HG03469 (cell line): ENCODE results near the gene RNF19B.
"Not testable (repeated sequence)": the region's sequence is repeated elsewhere in the genome, so short reads cannot be mapped to it uniquely, and the experiment has no call there.

Experiments
- ATAC-seq: cut with Tn5 transposase; IDR thresholded peaks from one replicate; pipeline ENCODE4 v1.9.1; 2021; ENCODE audit warnings: mild to moderate bottlenecking, moderate library complexity, moderate number of reproducible peaks; ENCODE audit not compliant: unreplicated experiment

Gene RNF19B

DNA sequence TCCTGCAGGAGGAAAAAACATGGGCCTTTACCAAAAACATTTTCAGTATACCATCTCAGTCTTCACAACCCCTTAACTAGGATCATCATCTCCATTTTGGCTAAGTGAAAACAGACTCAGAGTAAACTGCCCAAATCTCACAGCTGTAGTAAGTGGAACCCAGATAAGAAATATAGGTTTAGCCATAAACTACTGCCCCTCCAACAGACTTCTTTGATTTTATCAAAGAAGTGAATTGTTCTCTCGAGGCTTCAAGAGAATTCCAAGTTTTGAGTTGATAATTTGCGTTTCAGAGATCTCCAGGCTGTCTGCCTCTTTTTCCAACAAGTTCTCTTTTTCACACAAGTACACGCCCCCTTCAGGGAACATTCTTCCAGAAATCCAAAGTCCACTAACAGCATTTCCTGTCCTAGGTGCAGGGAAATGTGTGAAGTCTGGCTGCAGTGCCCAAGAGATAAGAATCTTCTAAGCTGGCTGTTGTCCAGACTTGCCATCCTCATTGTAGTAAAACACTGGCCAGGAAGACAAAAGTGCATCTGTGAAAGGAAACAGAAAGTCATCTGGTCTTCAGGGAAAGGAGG, 30.8 kb downstream of the RNF19B start:
- ATAC-seq: no peak

DNA sequence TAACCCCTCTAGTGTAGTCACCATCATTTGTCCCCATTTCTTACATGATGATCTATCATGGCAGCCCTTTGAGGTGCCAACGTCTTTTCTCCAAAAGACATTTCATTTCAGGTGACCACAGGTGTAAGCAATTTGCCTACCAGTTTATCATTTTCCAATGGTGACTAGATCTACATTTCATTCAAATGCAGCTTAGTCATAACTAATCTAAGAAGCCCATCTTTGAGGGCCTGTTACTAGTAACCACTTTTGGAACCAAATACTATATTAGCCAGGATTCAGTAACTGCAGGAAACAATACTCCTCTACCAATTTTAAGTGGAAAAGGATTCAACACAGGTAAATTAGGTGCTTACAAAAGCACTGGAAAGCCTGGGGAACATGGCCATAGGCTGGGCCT, 32.8 kb downstream of the RNF19B start:
- ATAC-seq: no peak

DNA sequence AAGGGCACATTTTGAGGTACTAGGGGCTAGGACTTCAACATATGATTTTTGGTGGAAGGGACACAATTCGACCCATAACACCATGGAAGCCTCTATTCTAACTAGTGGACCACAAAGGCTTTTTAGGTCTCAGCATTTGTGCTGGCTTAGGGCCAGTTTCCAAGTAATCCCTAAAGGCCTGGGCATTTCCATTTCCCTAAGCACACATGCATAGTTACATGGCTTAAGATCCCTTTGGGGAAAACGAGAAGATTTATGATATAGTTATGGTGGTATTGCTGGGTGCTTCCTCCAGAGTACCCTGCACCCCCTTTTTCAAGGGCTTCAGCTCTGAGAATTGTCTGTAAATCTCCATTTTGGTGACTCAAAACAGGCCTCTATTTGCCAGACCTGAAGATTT, 35.2 kb downstream of the RNF19B start:
- ATAC-seq: no peak

DNA sequence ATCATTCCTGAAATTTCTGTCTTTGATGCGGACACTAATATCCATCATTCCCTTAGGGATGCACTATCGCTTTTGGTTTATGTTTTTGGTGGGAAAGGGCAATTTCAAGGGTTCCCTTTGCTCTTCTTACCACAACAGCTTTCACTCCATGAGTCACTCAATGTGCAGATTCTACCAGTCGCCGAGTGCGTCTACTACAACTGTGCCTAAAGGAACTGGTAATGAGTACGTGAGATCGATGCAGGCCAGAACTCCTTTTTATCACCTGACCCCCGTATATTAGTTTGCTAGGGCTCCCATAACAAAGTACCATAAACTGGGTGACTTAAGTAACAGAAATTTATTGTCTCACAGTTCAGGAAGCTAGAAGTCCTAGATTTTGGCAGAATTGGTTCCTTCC, 35.9 kb downstream of the RNF19B start:
- ATAC-seq: no peak

DNA sequence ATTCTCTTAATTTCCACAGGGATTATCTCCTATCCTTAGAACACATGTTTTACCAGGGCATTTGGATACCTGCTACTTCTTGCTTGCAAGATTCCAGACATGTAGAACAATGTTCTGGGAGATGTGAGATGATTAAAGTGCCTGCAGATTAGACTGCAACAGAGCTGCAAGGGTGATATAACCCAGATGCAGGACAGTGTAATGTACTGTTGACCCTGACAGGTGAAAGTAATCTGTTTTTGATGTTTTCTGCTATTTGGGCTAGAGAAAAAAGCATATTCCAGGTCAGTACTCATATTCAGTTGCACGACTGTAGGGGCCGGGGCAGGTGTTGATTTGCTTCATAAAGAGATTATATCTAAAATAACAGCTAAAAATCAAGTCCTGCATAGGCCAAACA, 36.3 kb downstream of the RNF19B start:
- no peak for ATAC-seq

DNA sequence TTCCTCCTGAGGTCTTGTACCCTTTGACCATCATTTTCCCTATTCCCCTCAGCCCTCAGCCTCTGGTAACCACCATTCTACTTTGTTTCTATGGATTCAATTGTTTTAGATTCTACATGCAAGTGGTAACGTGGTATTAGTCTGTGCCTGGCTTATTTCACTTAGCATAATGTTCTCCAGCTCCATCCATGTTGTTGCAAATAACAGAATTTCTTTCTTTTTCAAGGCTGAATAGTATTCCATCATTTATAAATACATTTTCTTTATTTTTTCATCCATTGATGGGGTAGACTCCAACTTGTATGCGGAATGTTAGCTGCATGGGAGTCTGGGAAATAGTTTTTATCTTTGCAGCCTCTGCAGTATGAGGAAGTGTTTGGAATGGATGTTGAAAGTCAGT, 37.2 kb downstream of the RNF19B start:
- no peak for ATAC-seq

DNA sequence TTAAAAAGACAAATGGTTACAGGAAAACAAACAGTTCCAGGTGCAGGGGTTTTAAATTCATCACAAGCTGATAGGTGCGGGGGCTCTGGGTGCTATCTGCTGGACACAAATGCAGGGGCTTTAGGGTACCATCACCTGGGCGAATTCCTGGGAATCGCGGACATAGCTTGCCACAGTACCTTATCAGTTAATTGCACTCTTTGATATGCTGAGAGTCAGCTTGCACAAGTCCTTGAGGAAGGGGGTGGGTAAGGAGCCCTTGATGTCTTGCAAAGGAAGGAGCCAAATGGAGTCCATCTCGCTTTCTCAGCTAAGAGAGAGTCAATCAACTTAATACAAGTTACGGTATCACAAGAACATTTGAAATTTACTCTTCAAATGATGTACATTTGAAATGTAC, 38.0 kb downstream of the RNF19B start:
- no peak for ATAC-seq

DNA sequence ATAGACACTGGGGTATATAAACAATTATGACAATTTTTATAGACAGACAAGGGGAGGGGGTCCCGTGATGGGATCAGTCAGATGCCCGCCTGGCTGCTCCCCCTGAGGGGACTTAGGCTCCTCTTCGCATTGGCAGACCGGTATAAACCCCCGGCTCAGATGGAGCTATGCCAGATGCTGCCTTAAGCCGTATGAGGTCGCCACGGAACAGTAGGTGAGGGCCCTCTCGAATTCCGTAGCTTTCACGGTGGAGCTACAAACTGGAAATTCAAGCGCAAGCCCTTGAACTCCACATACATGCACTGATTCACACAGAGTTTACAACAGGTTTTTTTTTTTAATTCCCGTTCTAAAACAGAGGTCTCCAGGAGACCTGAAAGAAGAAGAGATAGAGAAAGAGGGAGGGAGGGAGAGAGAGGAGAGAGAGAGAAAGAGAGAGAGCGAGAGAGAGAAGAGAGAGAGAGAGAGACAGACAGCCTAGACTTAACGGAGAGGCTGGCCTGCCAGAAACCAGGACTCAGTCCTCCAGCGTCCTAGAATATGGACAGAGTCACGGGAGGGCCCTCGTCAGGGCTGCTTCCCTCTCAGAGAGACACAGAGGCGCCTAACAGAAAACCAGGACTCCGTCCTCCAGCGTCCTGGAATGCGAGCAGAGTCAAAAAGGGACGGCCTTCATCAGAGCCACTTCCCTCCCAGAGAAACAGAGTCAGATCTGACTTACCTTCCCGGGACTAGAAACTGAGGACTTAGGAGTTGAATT, 39.0 kb downstream of the RNF19B start:
- no peak for ATAC-seq

DNA sequence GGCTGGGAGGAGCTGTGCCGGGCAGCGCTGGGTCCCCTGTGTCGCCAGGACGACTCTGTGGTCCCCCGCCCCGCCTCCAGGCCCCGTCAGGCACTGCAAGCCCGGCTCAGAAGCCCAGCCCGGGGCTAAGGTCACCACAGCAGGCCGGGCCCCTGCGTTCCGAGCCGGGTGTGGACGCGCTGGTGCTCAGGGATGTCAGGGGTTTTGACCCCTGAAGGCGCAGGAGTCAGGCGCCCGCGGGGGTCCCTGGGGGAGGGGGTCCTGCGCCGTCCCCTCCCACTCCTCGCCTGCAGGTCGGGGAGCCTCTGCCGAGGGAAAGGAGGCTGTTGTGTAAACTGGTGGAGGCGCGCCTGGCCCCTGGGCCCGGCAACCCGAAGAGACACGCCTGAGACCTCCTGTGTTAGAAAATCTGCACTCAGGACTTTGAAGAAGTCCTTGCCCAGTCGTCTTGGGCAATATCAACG, 39.7 kb downstream of the RNF19B start:
- ATAC-seq: no peak

DNA sequence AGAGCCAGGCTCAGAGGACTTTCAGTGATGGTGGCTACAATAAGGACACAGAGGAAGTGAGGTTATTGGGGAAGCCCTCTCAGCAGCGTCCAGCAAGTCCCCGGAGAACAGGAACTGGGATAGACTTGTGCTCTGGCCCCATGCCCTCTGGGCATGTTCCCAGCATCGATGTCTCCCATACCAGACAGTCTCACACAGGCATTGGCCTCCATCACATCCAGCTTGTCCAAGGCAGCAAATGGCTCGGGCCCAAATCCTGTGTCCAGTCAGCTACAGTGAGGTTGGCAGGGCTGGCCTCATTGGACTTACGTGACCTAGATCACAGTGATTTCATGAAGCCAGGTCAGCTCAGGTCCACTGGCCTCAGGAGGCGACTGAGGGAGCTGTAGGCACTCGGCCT, 43.8 kb downstream of the RNF19B start:
- no peak for ATAC-seq

DNA sequence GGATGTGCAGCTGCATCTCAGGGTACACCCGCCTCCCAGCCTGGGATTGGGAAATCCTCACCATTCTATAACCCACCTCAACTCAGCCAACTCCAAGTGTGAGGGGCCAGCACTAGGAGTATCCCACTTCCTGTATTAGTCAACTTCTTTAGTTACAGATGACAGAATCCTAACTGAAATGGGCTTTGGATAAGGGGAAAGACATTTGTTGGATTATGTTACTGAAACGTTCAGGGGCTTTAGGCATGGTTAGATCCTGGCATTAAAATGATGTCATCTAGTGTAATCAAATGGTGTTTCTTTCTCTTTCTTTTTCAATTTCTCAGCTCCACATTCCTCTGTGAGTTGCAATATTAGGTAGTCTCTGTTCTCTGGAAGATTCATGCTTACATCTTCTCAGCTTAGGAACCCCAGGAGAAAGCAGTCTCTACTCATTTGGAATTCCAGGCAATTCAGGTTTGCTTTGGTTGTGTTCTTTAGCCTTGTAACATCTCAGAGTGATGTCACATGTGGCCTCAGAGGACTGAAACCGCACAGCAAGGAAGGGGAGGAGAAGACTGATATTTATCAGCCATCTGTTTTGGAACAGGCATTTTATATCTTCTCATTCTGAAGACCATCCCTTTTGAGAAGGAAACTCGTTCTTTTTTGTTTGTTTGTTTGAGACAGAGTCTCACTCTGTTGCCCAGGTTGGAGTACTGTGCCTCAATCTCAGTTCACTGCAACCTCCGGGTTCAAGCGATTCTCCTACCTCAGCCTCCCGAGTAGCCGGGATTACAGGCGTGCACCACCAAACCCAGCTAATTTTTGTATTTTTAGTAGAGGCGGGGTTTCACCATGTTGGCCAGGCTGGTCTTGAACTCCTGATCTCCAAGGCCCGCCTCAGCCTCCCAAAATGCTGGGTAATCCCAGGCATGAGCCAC, 44.5 kb downstream of the RNF19B start:
- ATAC-seq: no peak

DNA sequence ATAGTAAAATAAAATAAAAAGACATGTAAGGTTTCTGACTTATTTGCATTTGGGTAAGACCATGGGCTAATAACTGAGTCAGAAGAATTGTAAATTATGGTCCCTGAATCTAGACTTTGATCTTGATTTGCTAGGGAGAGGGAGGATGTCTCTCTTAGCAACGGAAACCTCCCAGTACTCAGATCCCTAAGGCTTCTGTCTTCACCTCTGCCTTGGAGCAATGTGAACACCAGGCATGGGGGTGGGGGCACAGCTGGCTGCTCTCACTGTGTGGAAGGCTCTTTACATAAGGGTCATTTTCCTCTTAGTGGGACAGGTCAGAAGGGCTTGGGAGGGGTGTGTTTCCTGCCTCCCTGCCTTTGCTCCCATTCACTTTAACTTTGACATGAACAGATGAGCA, 46.4 kb downstream of the RNF19B start:
- no peak for ATAC-seq

DNA sequence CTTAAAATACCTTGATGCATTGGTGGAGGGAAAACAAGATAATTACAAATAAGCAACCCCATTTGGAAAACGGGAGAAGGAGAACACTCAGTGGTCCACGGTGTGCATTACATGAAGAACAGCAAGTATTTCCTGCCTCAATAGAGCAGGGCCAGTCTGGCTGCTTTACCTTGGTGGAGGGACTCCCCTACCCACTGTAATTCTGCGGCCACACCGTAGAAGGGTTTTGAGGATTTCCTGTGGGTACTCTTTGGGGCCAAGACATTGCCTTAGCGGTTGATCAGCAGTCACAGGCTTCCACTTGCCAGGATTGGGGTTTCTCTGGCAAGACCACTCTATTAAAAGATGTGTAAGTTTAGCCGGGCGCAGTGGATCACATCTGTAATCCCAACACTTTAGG, 47.1 kb downstream of the RNF19B start:
- no peak for ATAC-seq

DNA sequence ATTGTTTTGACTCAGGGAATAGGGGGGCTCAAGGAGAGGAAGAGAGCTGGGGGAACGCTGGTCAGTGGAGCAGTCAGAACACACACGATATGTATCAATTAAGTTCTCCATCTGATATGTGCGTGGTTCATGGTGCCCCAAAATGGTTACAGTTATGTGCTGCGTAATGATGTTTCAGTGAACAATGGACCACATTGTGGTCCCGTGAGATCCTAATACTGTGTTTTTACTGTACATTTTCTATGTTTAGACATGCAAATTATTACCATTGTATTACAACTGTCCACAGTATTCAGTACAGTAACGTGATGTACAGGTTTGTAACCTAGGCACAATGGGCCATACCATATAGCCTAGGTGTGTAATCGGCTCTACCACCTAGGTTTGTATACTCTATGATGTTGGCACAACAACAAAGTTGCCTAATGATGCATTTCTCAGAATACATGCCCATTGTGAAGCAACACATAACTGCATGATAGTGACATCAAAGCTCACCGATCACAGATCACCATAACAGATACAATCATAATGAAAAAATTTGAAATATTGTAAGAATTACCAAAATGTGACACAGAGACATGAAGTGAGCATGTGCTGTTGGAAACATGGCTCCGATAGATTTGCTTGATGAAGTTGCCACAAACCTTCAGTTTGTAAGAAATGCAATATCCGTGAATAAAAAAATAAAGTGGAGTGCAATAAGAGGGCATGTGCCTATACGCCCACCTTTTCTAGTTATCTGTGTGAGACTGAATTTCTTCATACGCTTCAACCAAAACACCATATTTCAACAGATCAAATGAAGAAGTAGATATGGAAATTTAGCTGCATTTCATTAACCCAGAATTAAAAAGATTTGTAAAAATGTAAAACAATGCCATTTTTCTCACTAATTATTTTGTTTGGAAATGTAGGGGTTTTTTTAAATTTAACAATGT, 48.6 kb downstream of the RNF19B start:
- ATAC-seq: no peak

DNA sequence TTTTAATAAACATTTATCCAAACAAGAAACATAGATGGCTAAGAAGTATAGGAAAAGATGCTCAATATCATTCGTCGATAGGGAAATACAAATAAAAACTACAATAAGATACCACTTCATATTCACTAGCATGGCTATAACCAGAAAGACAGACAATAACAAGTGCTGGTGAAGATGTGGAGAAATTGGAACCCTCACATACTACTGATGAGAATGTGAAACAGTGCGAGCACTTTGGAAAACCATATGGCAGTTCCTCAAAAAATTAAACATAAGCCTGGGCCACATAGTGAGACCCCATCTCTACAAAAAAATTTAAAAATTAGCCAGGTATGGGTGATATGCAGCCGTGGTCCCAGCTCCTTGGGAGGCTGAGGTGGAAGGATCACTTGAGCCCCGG, 54.3 kb downstream of the RNF19B start:
- ATAC-seq: no peak

DNA sequence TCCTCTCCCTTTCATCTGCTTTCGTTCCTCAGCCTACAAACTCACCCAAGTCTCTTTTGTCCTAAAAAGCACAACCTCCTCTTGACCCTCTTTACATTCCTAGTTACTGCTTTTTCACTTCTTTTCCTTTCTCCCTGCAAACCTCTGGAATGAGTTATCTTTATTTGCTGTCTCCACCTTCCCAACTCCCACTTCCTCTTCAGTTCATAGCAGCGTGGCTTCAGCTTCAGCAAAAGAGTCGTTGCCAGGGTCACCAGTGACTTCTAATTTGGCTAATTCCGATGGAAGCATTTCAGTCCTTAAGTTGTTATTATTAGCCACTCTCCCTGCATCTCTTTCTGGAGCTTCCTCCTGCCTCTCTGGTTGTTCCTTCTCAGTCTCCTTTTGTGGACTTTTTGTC, 57.2 kb downstream of the RNF19B start:
- no peak for ATAC-seq

DNA sequence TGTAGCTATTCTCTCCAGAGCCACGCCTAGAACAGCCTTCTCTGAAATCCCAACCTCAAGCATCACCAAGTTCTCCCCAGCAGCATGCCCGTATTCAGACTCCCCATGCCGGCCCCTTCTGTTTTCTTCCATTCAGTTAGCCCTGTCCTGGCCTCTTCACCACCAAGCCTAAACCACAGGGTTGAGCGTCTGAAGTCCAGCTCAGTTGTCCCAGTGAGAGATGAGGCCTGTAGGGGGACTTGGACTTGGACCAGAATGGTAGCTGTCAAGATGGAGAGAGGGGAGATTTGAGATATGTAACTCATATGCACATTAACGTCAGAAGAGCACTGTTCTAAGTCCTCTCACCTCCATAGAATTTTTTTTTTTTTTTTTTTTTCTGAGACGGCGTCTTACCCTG, 58.0 kb downstream of the RNF19B start:
- ATAC-seq: no peak

DNA sequence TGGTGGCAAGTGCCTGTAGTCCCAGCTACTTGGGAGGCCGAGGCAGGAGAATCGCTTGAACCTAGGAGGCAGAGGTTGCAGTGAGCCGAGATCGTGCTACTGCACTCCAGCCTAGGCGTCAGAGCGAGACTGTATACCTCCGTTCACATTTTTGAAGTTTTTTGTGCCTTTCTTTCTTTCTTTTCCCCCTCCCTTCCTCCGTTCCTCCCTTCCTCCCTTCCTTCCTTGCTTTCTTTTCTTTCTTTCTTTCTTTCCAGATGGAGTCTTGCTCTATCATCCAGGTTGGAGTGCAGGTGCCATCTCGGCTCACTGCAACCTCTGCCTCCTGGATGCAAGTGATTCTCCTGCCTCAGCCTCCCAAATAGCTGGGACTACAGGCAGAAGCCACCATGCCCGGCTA, 59.0 kb downstream of the RNF19B start:
- ATAC-seq: not testable (repeated sequence)

DNA sequence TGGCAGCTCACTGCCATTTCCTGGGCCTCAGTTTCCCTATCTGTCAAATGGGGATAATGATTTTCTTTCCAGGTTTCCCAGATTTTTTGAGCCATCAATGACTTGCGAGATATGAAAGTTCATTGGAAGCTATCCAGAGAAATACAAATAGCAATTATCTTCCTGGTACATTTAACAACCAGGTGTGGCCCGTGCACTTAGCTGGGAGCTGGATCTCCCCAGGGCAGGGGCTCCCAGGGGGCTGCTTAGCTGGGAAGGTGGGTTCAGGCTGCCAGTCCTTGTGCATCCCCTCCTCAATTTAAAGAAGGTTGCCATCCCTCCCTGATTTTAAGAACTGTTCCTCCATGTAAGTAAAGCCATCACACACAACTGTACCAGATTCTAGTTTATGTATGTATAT, 59.8 kb downstream of the RNF19B start:
- no peak for ATAC-seq

DNA sequence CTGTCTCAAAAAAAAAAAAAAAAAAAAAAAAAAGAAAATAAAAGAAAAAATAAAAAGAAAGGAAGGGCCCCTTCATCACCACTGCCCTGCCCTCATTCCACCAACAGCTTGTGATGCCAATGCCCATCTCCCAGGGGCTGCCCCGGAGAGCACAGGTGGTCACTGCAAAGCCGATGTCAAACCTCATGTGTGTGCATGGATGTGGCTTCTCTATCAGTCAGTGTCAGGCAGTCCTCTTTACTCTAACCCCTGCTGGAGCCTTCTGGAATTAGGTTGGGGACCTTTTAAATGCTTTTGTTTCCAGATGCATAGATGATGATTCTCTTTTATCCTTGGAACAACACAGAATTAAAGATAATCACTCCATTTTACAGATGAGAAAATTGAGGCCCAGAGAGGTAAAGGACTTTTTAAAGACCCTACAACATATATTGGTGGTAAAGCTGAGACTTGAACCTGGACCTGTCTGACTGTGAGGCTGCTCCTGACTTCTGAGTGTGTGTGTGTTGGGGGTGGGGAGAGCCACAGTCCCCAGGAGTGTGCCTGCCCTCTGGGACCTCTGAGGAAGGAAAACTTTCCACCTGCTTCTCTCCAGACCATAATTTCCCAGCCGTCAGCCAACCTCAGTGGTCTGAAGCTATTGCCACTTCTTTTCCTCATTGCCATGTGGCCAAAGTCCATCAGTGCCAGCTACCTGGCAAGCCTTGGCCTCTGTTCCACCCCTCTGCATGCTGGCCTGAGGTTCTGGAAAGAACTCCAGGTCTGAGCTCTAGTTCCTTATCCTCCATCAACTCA, 60.4 kb downstream of the RNF19B start:
- no peak for ATAC-seq
